ENCODE measurements around the gene SMIM45.
A peak's percentile ranks its signal among the peaks of the same experiment; 100 is the strongest.
"Not testable (repeated sequence)": the region's sequence is repeated elsewhere in the genome, so short reads cannot be mapped to it uniquely, and the experiment has no call there.

SMIM45 gene

GRCh38 chr22:41933411-41934177 lies 18.4 kb upstream of the SMIM45 start:
- DNase-seq (ENCODE audit: low read depth in 1 of 2, low spot score in 1 of 2): no peak

- no peak for DNase-seq (ENCODE audit: low read depth in 1 of 2, low spot score in 1 of 2)
Observed at GRCh38 chr22:41934284-41935014, 17.5 kb upstream of the SMIM45 start.

GRCh38 chr22:41935015-41935351 lies 17.0 kb upstream of the SMIM45 start:
- no peak for DNase-seq (ENCODE audit: low read depth in 1 of 2, low spot score in 1 of 2)

DNA sequence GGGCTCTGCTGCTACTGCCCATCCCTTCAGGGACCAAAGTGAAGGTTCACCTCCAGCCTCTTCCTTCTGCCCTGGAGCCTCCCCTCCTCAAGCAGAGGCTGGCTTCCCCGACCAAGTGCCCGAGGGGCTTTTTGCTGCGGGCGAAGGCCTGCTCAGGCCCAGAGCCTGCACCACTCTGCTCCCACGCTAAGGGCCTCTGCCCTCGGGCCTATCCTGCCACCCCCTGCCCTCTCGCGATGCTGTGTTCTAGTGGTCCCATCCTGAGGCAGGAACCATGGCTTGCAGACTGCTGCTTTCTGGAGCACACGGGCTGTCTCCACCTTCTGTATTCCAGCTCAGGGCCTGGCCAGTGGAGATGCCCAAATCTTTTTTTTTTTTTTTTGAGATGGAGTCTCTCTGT lies 16.4 kb upstream of the SMIM45 start:
- DNase-seq (ENCODE audit: low read depth in 1 of 2, low spot score in 1 of 2): no peak

DNA sequence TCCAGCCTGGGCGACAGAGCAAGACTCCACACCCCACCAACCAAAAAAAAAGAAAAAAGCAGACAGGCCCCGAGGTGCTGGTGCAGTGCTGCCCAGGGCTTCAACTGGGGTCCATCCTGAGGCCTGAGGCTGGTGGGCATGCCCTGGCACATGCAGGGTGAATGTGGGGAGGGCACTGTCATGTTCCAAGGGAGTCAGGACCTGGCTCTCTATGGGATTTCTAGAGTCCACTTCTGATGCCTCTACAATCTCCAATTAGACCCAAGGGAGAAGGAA lies 15.1 kb upstream of the SMIM45 start:
- DNase-seq (ENCODE audit: low read depth in 1 of 2, low spot score in 1 of 2): no peak

GRCh38 chr22:41939981-41940831 lies 11.7 kb upstream of the SMIM45 start:
- peak; percentile 85 to 97 for DNase-seq (ENCODE audit: low read depth in 1 of 2, low spot score in 1 of 2)

GRCh38 chr22:41940832-41941765 lies 10.9 kb upstream of the SMIM45 start:
- DNase-seq (ENCODE audit: low read depth in 1 of 2, low spot score in 1 of 2): peak; percentile 68 to 82

DNA sequence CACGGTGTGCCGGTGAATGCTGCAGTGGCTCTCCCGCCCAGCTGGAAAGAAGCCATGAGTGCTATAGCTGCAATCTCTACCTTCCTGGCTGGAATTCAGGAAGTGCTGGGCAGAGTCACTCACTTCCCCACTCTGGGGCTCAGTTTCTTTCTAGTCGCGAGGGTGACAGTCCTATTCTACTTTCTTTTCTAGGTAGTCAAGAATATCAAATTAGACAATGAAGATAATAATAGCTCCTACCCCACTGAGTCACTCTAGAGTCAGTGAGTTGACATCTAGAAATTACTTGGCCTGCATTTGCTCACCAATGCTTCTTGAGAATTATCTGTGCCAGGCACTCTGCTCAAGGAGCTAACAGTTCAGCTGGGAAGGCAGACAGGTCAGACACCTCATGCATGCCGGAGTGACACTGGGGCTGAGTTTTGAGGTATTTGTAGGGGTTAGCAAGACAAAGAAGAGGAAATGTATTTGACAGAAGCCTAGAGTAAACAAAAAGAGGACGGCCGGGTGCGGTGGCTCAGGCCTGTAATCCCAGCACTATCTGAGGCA lies 8.2 kb upstream of the SMIM45 start:
- DNase-seq (ENCODE audit: low read depth in 1 of 2, low spot score in 1 of 2): no peak

DNA sequence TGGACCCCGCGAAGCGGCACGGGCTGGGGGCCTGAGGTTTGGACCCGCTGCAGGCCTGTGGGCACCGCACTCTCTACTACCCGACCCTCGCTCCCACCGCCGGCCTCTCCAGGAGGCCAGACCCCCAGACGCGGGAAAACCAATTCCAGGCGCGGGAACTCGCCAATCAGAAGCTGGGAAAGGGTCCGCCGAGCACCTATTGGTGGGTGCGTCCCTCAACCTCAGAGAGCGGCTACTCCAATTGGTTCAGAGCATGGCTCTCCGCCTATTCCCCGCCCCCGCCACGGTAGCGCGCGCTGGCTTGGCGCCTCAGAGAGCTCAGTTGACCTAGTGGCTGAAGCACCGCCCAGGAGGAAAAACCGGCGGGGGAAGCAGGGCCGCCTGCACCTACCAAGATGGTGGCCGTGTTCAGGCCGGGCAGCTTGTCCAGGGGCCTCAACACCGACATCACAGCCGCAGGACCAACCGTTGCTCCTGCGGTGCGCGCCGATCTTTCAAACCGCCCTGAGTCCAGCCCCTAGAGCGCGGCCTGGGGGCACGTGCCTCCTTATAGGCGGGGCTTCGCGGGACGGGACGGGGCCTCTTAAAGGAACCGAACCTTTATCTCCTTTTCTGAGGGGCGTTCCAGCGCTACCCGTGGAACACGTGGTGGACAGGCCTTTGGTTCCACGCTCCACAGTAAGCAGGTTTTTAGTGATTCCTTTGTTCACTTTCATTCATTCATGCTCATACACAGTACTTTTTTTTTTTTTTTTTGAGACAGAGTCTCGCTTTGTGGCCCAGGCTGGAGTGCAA lies 5.1 kb upstream of the SMIM45 start, which contains the start of gene CENPM:
Gene CENPM, minus strand, starts transcription at position 524 of the 795 bp plus-strand sequence. Its CDS starts 76 bp downstream, at position 448.
- DNase-seq (ENCODE audit: low read depth in 1 of 2, low spot score in 1 of 2): peak; percentile 86 to 89

- no peak for DNase-seq (ENCODE audit: low read depth in 1 of 2, low spot score in 1 of 2)
Observed at GRCh38 chr22:41947424-41948080, 4.4 kb upstream of the SMIM45 start.

- no peak for DNase-seq (ENCODE audit: low read depth in 1 of 2, low spot score in 1 of 2)
Observed at GRCh38 chr22:41948142-41948541, 3.8 kb upstream of the SMIM45 start.

- not testable (repeated sequence) for DNase-seq (ENCODE audit: low read depth in 1 of 2, low spot score in 1 of 2)
Observed at GRCh38 chr22:41948928-41949296, 3.0 kb upstream of the SMIM45 start.

GRCh38 chr22:41949297-41949965 lies 2.5 kb upstream of the SMIM45 start:
- no peak for DNase-seq (ENCODE audit: low read depth in 1 of 2, low spot score in 1 of 2)

DNA sequence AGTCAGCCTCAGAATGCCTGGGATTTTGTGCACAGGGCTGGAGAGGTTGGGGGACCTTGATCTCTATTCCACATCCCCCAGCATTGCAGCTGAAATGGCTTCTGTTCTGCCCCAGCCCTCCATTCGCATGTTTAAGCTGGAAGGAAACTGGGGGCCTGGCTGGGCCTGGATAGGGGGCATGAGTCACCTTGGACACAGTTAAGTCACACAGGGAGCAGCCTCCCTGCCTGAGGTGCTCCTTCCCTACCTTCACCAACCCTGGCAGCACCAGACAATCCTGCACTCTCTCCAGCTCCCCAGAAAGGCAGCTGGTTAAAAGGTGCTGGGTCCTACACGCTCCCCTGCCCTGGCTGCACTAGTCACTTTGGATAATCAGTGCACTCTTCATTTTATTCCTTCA lies 763 bp downstream of the SMIM45 start:
- DNase-seq (ENCODE audit: low read depth in 1 of 2, low spot score in 1 of 2): no peak

DNA sequence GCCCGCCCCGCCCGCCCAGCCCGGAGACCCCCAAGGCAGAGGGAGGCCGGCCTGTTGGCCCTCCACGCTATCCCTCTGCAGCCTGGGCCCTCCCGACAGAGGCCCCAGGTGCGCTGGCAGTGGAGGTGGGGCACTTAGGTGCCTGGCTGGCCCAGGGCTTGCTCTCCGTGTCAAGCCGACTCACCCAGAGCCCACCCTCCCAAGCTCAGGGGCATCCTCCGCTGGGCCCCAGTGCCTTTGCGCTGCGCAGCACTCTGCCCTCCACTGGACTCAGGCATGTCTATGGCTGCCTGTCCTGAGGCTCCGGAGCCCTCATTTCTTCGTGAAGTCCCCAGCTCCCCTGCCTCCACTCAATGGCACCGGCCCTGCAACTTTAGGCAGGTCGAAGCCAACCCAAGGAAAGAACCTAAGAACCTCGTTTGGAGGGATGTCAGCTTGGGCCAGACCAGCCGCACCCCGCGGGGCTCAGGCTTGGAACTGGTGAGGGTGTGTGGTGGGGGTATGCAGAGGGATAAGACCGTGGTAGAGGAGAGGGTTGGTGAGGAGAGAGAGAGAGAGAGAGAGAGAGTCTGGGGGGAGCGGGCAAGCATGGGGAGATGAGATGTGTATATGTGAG lies 6.1 kb downstream of the SMIM45 start:
- DNase-seq (ENCODE audit: low read depth in 1 of 2, low spot score in 1 of 2): no peak

DNA sequence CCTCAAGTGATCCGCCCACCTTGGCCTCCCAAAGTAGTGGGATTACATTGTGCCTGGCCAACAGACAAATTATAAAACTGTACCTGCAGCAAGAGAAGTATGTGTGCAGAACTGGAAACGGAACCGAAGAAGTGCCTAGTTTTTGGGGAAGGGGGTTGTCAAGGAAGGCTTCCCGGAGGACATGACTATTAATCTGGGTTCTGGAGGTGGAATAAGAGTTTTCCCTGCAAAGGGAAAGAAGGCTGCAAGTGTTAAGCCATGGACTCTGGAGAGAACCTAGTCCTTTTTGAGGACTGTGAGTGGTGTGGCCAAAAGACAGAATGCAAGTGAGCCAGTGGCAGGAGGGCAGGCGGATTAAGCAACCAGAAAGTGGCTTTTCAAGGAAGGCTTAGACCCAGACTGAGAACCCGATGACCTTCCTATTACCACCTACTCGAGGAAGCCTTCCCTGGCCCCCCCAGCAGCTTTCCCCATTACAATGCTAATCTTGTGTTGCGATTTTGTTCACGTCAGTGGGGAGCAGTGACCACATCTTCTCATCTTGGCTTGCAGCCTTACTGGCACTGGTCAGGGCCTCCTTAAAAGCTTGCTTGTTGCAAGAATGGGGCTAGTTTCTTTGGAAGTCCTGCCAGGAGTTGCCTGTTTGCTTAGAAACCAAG lies 11.6 kb downstream of the SMIM45 start:
- no peak for DNase-seq (ENCODE audit: low read depth in 1 of 2, low spot score in 1 of 2)

DNA sequence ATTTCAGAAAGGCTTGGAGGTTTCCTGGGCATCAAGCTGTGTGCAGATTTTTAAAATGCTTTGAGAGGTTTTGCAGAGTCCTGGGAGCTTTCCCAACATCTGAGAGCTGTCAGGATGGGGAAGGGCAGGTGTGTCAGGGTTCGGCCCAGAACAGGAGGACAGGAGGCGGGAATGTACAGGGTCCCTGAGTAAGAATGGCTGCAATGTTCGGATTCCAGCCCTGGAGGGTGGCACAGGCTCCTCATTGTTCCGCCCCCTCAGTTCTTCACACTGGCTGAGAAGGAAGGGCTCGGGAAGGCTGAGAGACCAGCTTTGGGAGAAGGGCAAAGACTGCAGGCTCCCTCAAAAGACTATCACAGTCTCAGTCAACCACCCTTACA lies 12.2 kb downstream of the SMIM45 start:
- no peak for DNase-seq (ENCODE audit: low read depth in 1 of 2, low spot score in 1 of 2)

GRCh38 chr22:41966225-41966606 lies 14.3 kb downstream of the SMIM45 start:
- no peak for DNase-seq (ENCODE audit: low read depth in 1 of 2, low spot score in 1 of 2)

Measured in activated CD4-positive, alpha-beta T cell treated with anti-CD3 and anti-CD28 coated beads, Interleukin-2, amount 50 U/mL, for 24 hours (primary cell).